OCI-LY3 (cell line): Measurements from ENCODE around the gene MAN2A1.

Experiments
- H2AFZ ChIP-seq: fragments of 200-600, 300-600 bp; shearing (Covaris generic); 2 replicates; pipeline ENCODE4 v1.6.0; 2014; ENCODE audit warnings: antibody characterized with exemption, low read depth, low read length
- H3K27ac ChIP-seq: fragments of 200-600, 300-600 bp; sonication (generic); 2 replicates; pipeline ENCODE4 v1.5.1; 2014; ENCODE audit warnings: mild to moderate bottlenecking, low read length, moderate library complexity, mixed read lengths
- H3K27me3 ChIP-seq: fragments of 200-600, 300-600 bp; sonication (generic); 2 replicates; pipeline ENCODE4 v1.6.1; 2014; ENCODE audit warnings: low read depth, low read length, mixed read lengths
- H3K36me3 ChIP-seq: fragments of 200-600, 300-600 bp; sonication (generic); replicated peaks from 2 replicates; pipeline ENCODE3; 2014; ENCODE audit warnings: low read depth, low read length, mixed read lengths
- H3K4me1 ChIP-seq: fragments of 300-600, 200-600 bp; sonication (generic); 2 replicates; pipeline ENCODE4 v1.6.1; 2014; ENCODE audit warnings: low read length, mixed read lengths
- H3K4me2 ChIP-seq: fragments of 200-600, 300-600 bp; sonication (generic); 2 replicates; pipeline ENCODE4 v1.6.1; 2014; ENCODE audit warnings: low read length, mixed read lengths
- H3K4me3 ChIP-seq: fragments of 300-600, 200-600 bp; sonication (generic); 2 replicates; pipeline ENCODE4 v1.5.1; 2014; ENCODE audit warnings: antibody characterized with exemption, mild to moderate bottlenecking, low read length, moderate library complexity
- H3K79me2 ChIP-seq: fragments of 300-600, 200-600 bp; shearing (Covaris generic); 2 replicates; pipeline ENCODE4 v1.6.1; 2014; ENCODE audit warnings: mild to moderate bottlenecking, low read length, mixed read lengths
- H3K9ac ChIP-seq: fragments of 300-600, 200-600 bp; shearing (Covaris generic); 2 replicates; pipeline ENCODE4 v1.6.0; 2014; ENCODE audit warnings: mild to moderate bottlenecking, low read length, moderate library complexity
- H3K9me3 ChIP-seq: fragments of 200-600, 300-600 bp; shearing (Covaris generic); 2 replicates; pipeline ENCODE4 v1.6.1; 2014; ENCODE audit warnings: low read length, mixed read lengths; ENCODE audit not compliant: insufficient read depth
- H4K20me1 ChIP-seq: fragments of 200-600, 300-600 bp; sonication (generic); 2 replicates; pipeline ENCODE4 v1.6.1; 2016; ENCODE audit warnings: low read length, mixed read lengths; ENCODE audit not compliant: insufficient read depth
- EZH2phosphoT487 ChIP-seq: fragments of 200-600 bp; shearing (Covaris generic); IDR thresholded peaks from 2 replicates; pipeline ENCODE4 v1.6.1; 2018; ENCODE audit warnings: antibody characterized with exemption, mixed run types, low read depth
- TF ChIP-seq, protein P1 (sequence below): fragments of 200-600, 300-600 bp; sonication (generic); IDR thresholded peaks from 2 replicates; pipeline ENCODE4 v1.5.1; 2014; ENCODE audit warnings: antibody characterized with exemption, low read length, low read depth

Gene MAN2A1

GRCh38 chr5:109645707-109646192 is 44.0 kb upstream of the MAN2A1 start:
- Histone ChIP-seq H3K27me3 (no peaks in the 10 kb centered on the region), H2AFZ (no peak overlapping the region), H3K4me1 (no peaks in the 10 kb centered on the region), H3K9ac (no peak overlapping the region), H3K36me3 (no peaks in the 10 kb centered on the region), H3K9me3 (no peaks in the 10 kb centered on the region), H3K27ac (no peak overlapping the region), H3K4me2 (no peak overlapping the region), H4K20me1 (no peaks in the 10 kb centered on the region), H3K79me2 (no peaks in the 10 kb centered on the region), H3K4me3 (no peak overlapping the region)
- no peak for TF ChIP-seq EZH2phosphoT487
- TF ChIP-seq, protein P1, sequence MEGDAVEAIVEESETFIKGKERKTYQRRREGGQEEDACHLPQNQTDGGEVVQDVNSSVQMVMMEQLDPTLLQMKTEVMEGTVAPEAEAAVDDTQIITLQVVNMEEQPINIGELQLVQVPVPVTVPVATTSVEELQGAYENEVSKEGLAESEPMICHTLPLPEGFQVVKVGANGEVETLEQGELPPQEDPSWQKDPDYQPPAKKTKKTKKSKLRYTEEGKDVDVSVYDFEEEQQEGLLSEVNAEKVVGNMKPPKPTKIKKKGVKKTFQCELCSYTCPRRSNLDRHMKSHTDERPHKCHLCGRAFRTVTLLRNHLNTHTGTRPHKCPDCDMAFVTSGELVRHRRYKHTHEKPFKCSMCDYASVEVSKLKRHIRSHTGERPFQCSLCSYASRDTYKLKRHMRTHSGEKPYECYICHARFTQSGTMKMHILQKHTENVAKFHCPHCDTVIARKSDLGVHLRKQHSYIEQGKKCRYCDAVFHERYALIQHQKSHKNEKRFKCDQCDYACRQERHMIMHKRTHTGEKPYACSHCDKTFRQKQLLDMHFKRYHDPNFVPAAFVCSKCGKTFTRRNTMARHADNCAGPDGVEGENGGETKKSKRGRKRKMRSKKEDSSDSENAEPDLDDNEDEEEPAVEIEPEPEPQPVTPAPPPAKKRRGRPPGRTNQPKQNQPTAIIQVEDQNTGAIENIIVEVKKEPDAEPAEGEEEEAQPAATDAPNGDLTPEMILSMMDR: no peak

GRCh38 chr5:109649318-109649717 is 40.4 kb upstream of the MAN2A1 start:
- H3K27ac ChIP-seq: no peak overlapping the region
- TF ChIP-seq EZH2phosphoT487: no peak
- TF ChIP-seq, protein P1: no peak

GRCh38 chr5:109650493-109650892 is 39.2 kb upstream of the MAN2A1 start:
- Histone ChIP-seq H3K79me2 (no peaks in the 10 kb centered on the region), H3K27me3 (no peaks in the 10 kb centered on the region), H3K9ac (no peak overlapping the region), H3K4me3 (no peak overlapping the region), H2AFZ (no peak overlapping the region), H3K4me2 (no peak overlapping the region), H3K9me3 (no peaks in the 10 kb centered on the region), H4K20me1 (no peaks in the 10 kb centered on the region), H3K27ac (no peak overlapping the region), H3K36me3 (no peaks in the 10 kb centered on the region), H3K4me1 (no peaks in the 10 kb centered on the region)
- TF ChIP-seq, protein P1: no peak
- TF ChIP-seq EZH2phosphoT487: no peak

More at GRCh38 chr5:109649318-109649717, 40.4 kb upstream of the MAN2A1 start:
- Histone ChIP-seq H3K4me2 (no peak overlapping the region), H2AFZ (no peak overlapping the region), H3K79me2 (no peaks in the 10 kb centered on the region), H3K9ac (no peak overlapping the region), H3K9me3 (no peaks in the 10 kb centered on the region), H3K36me3 (no peaks in the 10 kb centered on the region), H4K20me1 (no peaks in the 10 kb centered on the region), H3K4me1 (no peaks in the 10 kb centered on the region), H3K4me3 (no peak overlapping the region), H3K27me3 (no peaks in the 10 kb centered on the region)

DNA sequence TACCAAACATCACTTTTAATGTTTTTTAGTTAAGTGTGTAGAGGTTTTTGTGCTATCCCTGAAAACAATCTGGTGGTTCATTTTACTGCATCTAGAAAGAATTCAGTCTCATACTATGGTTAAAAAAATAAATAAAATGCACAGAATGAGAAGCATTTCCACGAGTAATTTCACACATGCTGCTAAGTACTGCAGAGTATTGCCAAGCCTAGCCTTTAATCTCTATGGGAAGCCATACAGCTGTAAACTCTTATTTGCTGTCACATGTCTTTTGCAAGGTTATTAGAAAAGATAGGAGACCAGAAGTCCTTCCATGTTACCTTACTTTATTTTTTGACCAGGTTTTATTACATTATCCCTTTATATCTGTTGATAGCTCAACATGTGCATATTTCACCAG is 37.6 kb upstream of the MAN2A1 start:
- Histone ChIP-seq H3K27ac (no peak overlapping the region), H3K9ac (no peak overlapping the region), H3K79me2 (no peaks in the 10 kb centered on the region), H3K4me1 (no peaks in the 10 kb centered on the region), H3K27me3 (no peaks in the 10 kb centered on the region), H2AFZ (no peak overlapping the region), H3K4me2 (no peak overlapping the region), H3K9me3 (no peaks in the 10 kb centered on the region), H4K20me1 (no peaks in the 10 kb centered on the region), H3K36me3 (no peaks in the 10 kb centered on the region), H3K4me3 (no peak overlapping the region)
- TF ChIP-seq, protein P1: no peak
- no peak for TF ChIP-seq EZH2phosphoT487
